H1 (cell line): ENCODE measurements around the gene SGO2. TPM values are rescaled to one million over a fixed set of nuclear protein-coding genes. Genes with fewer than 3 reads are reported as not detected.

ENCODE experiments used
- ASH2L ChIP-seq: fragments of 200-600, 300-600 bp; sonication (generic); IDR thresholded peaks from one replicate; pipeline ENCODE4 v1.7.1; 2017; ENCODE audit warnings: low read length
- ZNF274 ChIP-seq: IDR thresholded peaks from 2 replicates; pipeline ENCODE4 v1.7.0; 2012; ENCODE audit warnings: low read length, borderline replicate concordance; ENCODE audit errors: extremely low read depth
- polyA plus RNA-seq, 7 experiments: library from polyadenylated mRNA; depleted of rRNA in 3 of 7; stranded (reverse) in 5 of 7; unstranded in 2 of 7; fragments of >200 nt in 5 of 7; fragments of 200-250 nt in 2 of 7; gene quantifications; 1 replicate in 5 of 7; 2 replicates in 1 of 7; 4 replicates in 1 of 7; pipeline versions ENCODE4 v1.2.1 to v1.2.3, GENCODE V29; 2011 to 2013; ENCODE audit warnings: missing spikeins in 2 of 7, mixed read lengths in 2 of 7
- total RNA-seq: library from RNA; stranded (reverse); fragmentation: NEBNext Ultra II Directional; extraction: Animal tissue kit (Norgen Biotek cat#: 25700); gene quantifications from 2 replicates; pipeline ENCODE4 v1.2.1, GENCODE V29; 2021

The SGO2 gene
- total and polyA plus RNA-seq, 2 of the 8 experiments (the other 6 are each of a cell fraction or from before 2014, with no cell fraction given): 2.4 to 33.2 TPM

DNA sequence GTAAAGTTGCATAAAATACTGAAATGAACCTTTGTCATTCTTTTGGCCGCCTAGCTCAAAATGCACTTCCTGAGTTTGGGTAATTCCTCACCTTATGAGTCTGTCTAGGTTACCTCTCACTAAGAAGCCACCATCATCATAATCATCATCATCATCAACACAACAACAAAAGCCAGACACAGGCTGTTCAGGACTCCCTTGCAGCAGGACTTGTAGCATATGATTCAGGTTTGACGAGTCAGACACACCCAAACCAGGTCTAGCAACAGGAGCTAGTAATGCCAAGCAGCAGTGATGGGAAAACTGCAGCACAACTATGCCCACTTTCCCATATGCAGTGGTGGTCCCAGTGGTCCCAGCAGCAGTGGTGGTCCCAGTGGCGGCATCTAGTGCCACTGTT is 2.8 kb upstream of the SGO2 start (continued):
- TF ChIP-seq ASH2L (no peak), ZNF274 (no peak)
